ENCODE measurements around the gene TMPRSS12.
"Not testable (repeated sequence)": the region's sequence is repeated elsewhere in the genome, so short reads cannot be mapped to it uniquely, and the experiment has no call there.

Gene TMPRSS12

DNA sequence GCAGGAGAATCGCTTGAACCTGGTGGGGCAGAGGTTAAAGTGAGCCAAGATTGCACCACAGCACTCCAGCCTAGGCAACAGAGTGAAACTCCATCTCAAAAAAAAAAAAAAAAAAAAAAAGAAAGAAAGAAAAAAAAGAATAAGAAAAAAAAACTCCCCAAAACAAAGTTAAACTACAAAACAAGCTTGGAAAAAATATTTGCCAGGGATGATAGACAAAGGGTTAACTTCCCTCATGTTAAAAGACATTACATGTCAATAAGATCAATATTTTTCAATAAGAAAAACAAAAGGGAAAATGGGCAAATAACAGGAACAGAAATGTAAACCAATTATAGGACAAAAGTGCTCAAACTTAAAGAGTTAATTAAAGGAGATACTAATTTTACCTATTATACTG lies 83.2 kb downstream of the TMPRSS12 start:
- H3K4me3 ChIP-seq (ENCODE audit: low read depth, low read length) = peak overlapping the region; percentile 62
- in situ Hi-C loops (cut with HindIII; ENCODE audit: low sequenced_read_pairs) = no loop called here
- TF ChIP-seq, protein P1, sequence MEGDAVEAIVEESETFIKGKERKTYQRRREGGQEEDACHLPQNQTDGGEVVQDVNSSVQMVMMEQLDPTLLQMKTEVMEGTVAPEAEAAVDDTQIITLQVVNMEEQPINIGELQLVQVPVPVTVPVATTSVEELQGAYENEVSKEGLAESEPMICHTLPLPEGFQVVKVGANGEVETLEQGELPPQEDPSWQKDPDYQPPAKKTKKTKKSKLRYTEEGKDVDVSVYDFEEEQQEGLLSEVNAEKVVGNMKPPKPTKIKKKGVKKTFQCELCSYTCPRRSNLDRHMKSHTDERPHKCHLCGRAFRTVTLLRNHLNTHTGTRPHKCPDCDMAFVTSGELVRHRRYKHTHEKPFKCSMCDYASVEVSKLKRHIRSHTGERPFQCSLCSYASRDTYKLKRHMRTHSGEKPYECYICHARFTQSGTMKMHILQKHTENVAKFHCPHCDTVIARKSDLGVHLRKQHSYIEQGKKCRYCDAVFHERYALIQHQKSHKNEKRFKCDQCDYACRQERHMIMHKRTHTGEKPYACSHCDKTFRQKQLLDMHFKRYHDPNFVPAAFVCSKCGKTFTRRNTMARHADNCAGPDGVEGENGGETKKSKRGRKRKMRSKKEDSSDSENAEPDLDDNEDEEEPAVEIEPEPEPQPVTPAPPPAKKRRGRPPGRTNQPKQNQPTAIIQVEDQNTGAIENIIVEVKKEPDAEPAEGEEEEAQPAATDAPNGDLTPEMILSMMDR (IDR thresholded peaks at IDR 0.05; ENCODE audit: low read depth, low read length, missing control alignments) = no peak
- no peak for DNase-seq (ENCODE audit: low read depth)

DNA sequence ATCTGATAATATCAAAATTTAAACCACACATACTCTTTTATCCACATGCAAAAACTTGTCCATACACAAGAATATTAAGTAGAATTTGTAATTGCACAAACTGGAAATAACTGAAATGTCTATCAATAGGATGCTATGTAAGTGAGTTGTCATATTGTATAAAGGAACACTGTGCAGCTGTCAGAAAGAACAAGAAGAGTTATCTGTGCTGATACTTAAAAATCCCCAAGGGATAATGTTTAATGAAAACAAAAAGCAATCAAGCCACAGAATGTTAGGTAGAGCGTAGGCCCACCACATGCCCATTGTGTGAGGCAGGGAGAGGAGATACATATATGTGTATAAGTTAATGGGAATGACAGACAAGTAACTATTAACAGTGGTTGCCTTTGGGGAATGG lies 83.7 kb downstream of the TMPRSS12 start:
- TF ChIP-seq, protein P1 (IDR thresholded peaks at IDR 0.05; ENCODE audit: low read depth, low read length, missing control alignments) = no peak
- in situ Hi-C loops (cut with HindIII; ENCODE audit: low sequenced_read_pairs) = no loop called here
- H3K4me3 ChIP-seq (ENCODE audit: low read depth, low read length) = peak overlapping the region; percentile 62
- no peak for DNase-seq (ENCODE audit: low read depth)

DNA sequence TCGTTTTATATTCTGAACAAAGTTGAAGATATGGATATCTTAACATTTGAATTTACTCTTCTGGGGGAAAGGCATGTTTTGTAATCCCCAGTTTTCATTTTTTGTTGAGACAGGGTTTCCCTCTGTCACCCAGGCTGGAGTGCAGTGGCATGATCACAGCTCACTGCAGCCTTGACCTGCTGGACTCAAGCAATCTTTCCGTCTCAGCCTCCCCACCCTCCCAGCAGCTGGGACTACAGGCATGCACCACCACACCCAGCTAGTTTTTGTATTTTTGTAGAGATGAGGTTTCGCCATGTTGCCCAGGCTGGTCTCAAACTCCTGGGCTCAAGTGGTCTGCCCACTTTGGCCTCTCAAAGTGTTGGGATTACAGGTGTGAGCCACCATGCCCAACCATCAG lies 84.2 kb downstream of the TMPRSS12 start:
- H3K4me3 ChIP-seq (ENCODE audit: low read depth, low read length) = peak overlapping the region; percentile 62
- DNase-seq (ENCODE audit: low read depth); in situ Hi-C loops (cut with HindIII; ENCODE audit: low sequenced_read_pairs): not testable (repeated sequence)

DNA sequence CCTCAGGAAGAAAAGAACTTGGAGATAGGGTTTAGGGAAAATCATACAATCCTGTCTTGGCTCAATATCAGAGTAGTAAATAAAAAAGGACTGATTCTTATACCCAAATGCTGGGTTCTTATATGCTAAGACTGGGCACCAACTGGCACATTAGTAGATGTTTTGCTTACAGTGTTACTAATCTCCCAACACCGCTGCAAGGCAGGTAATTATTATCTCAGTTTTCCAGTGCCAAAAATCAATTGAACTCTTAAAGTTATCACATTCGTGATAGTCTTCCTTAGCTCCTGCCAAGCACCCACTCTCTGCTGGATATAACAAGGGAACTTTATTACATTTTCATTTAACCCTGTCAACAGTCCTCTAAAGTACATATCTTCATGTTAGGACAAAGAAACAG lies 84.6 kb downstream of the TMPRSS12 start:
- no peak for DNase-seq (ENCODE audit: low read depth)
- in situ Hi-C loops (cut with HindIII; ENCODE audit: low sequenced_read_pairs) = no loop called here
- peak overlapping the region; percentile 62 for H3K4me3 ChIP-seq (ENCODE audit: low read depth, low read length)

DNA sequence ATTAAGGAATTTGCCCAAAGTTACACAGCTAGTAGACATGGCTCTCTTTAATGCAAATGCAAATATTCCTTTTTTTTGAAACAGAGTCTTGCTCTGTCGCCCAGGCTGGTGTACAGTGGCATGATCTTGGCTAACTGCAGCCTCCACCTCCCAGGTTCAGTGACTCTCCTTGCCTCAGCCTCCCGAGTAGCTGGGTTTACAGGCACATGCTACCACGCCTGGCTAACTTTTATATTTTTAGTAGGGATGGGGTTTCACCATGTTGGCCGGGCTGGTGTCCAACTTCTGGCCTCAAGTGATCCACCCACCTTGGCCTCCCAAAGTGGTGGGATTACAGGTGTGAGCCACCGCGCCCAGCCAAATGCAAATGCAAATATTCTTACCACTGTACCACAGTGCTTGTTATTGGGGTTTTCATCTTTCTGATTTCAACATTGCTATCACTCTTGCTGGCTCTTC lies 85.1 kb downstream of the TMPRSS12 start:
- H3K4me3 ChIP-seq (ENCODE audit: low read depth, low read length) = peak overlapping the region; percentile 62
- in situ Hi-C loops (cut with HindIII; ENCODE audit: low sequenced_read_pairs) = no loop called here
- TF ChIP-seq, protein P1 (IDR thresholded peaks at IDR 0.05; ENCODE audit: low read depth, low read length, missing control alignments) = no peak
- DNase-seq (ENCODE audit: low read depth) = no peak

More for the DNA sequence above, 84.6 kb downstream of the TMPRSS12 start:
- TF ChIP-seq, protein P1 (IDR thresholded peaks at IDR 0.05; ENCODE audit: low read depth, low read length, missing control alignments) = no peak

DNA sequence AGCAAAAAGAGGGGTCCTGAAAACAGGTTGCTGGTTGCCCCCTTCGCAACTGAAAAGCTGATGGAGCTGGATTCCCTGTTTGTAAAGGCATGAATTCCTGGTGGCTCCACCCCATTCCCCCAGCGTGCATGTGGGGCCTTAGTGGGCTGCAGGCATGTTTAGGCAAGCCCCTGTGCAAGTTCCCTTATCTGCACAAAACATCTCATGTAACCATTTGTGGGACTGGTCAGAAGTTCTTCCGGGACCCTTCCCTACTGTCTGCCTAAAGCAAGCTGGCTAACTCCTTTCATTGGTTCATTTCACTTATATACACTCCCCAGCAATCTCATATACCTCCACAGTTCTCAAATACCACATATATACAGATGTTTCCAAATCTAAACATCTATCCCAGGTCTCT lies 85.7 kb downstream of the TMPRSS12 start:
- TF ChIP-seq, protein P1 (IDR thresholded peaks at IDR 0.05; ENCODE audit: low read depth, low read length, missing control alignments) = no peak
- in situ Hi-C loops (cut with HindIII; ENCODE audit: low sequenced_read_pairs) = no loop called here
- H3K4me3 ChIP-seq (ENCODE audit: low read depth, low read length) = no peak overlapping the region
- no peak for DNase-seq (ENCODE audit: low read depth)

DNA sequence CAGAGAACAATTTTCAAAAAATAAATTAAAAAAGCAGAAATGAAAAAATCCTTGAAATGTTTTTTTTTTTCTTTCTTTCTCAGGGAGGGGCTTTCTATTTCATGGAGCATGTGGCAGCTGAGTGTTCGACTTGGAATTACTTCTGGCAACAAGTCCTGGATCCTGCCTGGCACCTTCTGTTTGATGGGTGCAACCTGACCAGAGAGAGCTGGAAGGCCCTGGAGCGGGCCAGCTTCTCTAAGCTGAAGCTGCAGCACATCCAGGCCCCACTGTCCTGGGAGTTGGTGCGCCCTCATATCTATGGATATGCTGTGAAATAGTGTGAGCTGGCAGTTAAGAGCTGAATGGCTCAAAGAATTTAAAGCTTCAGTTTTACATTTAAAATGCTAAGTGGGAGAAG lies 87.1 kb downstream of the TMPRSS12 start:
- in situ Hi-C loops (cut with HindIII; ENCODE audit: low sequenced_read_pairs) = loop anchor here (5.0 kb wide), 1 partner anchor 42 kb away; no protein-coding TSS in a partner anchor
- H3K4me3 ChIP-seq (ENCODE audit: low read depth, low read length) = no peak overlapping the region
- DNase-seq (ENCODE audit: low read depth) = no peak
- TF ChIP-seq, protein P1 (IDR thresholded peaks at IDR 0.05; ENCODE audit: low read depth, low read length, missing control alignments) = no peak

DNA sequence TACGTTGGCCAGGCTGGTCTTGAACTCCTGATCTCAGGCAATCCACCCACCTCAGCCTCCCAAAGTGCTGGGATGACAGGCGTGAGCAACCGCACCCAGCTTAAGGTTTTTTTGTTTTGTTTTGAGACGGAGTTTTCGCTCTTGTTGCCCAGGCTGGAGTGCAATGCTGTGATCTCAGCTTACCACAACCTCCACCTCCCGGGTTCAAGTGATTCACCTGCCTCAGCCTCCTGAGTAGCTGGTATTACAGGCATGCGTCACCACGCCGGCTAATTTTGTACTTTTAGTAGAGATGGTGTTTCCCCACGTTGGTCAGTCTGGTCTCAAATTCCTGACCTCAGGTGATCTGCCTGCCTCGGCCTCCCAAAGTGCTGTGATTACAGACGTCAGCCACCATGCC lies 87.8 kb downstream of the TMPRSS12 start:
- H3K4me3 ChIP-seq (ENCODE audit: low read depth, low read length); DNase-seq (ENCODE audit: low read depth): not testable (repeated sequence)
- in situ Hi-C loops (cut with HindIII; ENCODE audit: low sequenced_read_pairs) = loop anchor here (5.0 kb wide), 1 partner anchor 42 kb away; no protein-coding TSS in a partner anchor
